IMR-90 (cell line): ENCODE data around the gene RBMS3. TPM values are rescaled to one million over a fixed set of nuclear protein-coding genes. Genes with fewer than 3 reads are reported as not detected.

Source experiments
- ATAC-seq: fragments of 200-7000 bp; cut with Tn5 transposase; 2 replicates; pipeline ENCODE4 v1.9.1; 2020; ENCODE audit warnings: low read depth, mild to moderate bottlenecking, moderate library complexity
- BruUV-seq: library from RNA; stranded (reverse); fragments of 400-500 nt; replicated peaks from 2 replicates; lab custom pipeline; 2021; lab: Mats Ljungman, UMichigan
- CTCF ChIA-PET: fragments of 300-600 bp; formaldehyde crosslinking; extraction: SDS; loops from one replicate; lab custom pipeline; 2021; ENCODE audit warnings: antibody characterized with exemption; lab: Yijun Ruan, JAX
- POLR2A ChIA-PET: fragments of 300-600 bp; sonication (Branson Sonifier 250); formaldehyde crosslinking; loops from one replicate; lab custom pipeline; 2022; ENCODE audit warnings: antibody characterized with exemption; ENCODE audit not compliant: unreplicated experiment; lab: Charles Lee
- DNase-seq: peaks from one replicate; pipeline ENCODE4 v3.0.0; 2013
- H2AFZ ChIP-seq: replicated peaks from 2 replicates; pipeline ENCODE3; 2013; ENCODE audit warnings: low read length, mild to moderate bottlenecking; ENCODE audit not compliant: poor library complexity
- H2AK5ac ChIP-seq: 2 replicates; pipeline ENCODE4 v1.6.1; 2013; ENCODE audit warnings: low read depth, low read length, inconsistent platforms
- H2AK9ac ChIP-seq: replicated peaks from 2 replicates; pipeline ENCODE3; 2013; ENCODE audit warnings: mild to moderate bottlenecking, low read depth, low read length, moderate library complexity; ENCODE audit not compliant: poor library complexity
- H2BK120ac ChIP-seq: 2 replicates; pipeline ENCODE4 v1.6.1; 2013; ENCODE audit warnings: low read depth, low read length, inconsistent platforms
- H2BK15ac ChIP-seq: 3 replicates; pipeline ENCODE4 v1.6.1; 2013; ENCODE audit warnings: low read depth, low read length, inconsistent platforms
- H2BK20ac ChIP-seq: 2 replicates; pipeline ENCODE4 v1.6.1; 2013; ENCODE audit warnings: low read depth, mild to moderate bottlenecking, inconsistent platforms, low read length, moderate library complexity
- H2BK5ac ChIP-seq: 2 replicates; pipeline ENCODE4 v1.6.1; 2013; ENCODE audit warnings: mild to moderate bottlenecking, low read depth, low read length, inconsistent platforms; ENCODE audit not compliant: poor library complexity, severe bottlenecking
- H3K14ac ChIP-seq: replicated peaks from 2 replicates; pipeline ENCODE4 v1.6.1; 2013; ENCODE audit warnings: low read depth, low read length, inconsistent platforms
- H3K18ac ChIP-seq: 2 replicates; pipeline ENCODE4 v1.6.1; 2013; ENCODE audit warnings: low read depth, low read length, control low read depth
- H3K23ac ChIP-seq: 2 replicates; pipeline ENCODE4 v1.6.1; 2013; ENCODE audit warnings: low read depth, low read length, inconsistent platforms
- H3K27ac ChIP-seq: 2 replicates; pipeline ENCODE4 v1.5.1; 2013; ENCODE audit warnings: mild to moderate bottlenecking, control low read depth, low read length; ENCODE audit not compliant: insufficient read depth
- H3K27me3 ChIP-seq: 2 replicates; pipeline ENCODE4 v1.6.1; 2013; ENCODE audit warnings: low read length; ENCODE audit not compliant: control insufficient read depth, insufficient read depth
- H3K36me3 ChIP-seq: 2 replicates; pipeline ENCODE4 v1.6.1; 2013; ENCODE audit warnings: low read length, mixed read lengths; ENCODE audit not compliant: control insufficient read depth, insufficient read depth
- H3K4ac ChIP-seq: 2 replicates; pipeline ENCODE4 v1.6.1; 2013; ENCODE audit warnings: low read depth, low read length, inconsistent platforms
- H3K4me1 ChIP-seq: 2 replicates; pipeline ENCODE4 v1.6.1; 2013; ENCODE audit warnings: low read length, mixed read lengths; ENCODE audit not compliant: control insufficient read depth, insufficient read depth
- H3K4me2 ChIP-seq: 2 replicates; pipeline ENCODE4 v1.6.1; 2013; ENCODE audit warnings: low read depth, mild to moderate bottlenecking, control low read depth, low read length, moderate library complexity
- H3K4me3 ChIP-seq: 2 replicates; pipeline ENCODE4 v1.5.1; 2013; ENCODE audit warnings: low read depth, mild to moderate bottlenecking, control low read depth, low read length, moderate library complexity; ENCODE audit not compliant: insufficient read depth
- H3K56ac ChIP-seq: 2 replicates; pipeline ENCODE4 v1.6.1; 2013; ENCODE audit warnings: low read length, inconsistent platforms; ENCODE audit not compliant: insufficient read depth; ENCODE audit errors: extremely low read depth
- H3K79me1 ChIP-seq, 2 experiments: 2 replicates each; pipeline ENCODE4 v1.6.1; 2013; ENCODE audit warnings: low read length in 2 of 2, inconsistent platforms in 1 of 2, low read depth in 1 of 2
- H3K9ac ChIP-seq: 2 replicates; pipeline ENCODE4 v1.6.1; 2013; ENCODE audit warnings: low read depth, low read length, control low read depth
- H3K9me1 ChIP-seq: 2 replicates; pipeline ENCODE4 v1.6.1; 2013; ENCODE audit warnings: low read length, inconsistent platforms; ENCODE audit not compliant: insufficient read depth
- H3K9me3 ChIP-seq: 2 replicates; pipeline ENCODE4 v1.6.1; 2013; ENCODE audit warnings: low read length; ENCODE audit not compliant: control insufficient read depth, insufficient read depth
- H4K20me1 ChIP-seq: 2 replicates; pipeline ENCODE4 v1.6.1; 2013; ENCODE audit warnings: low read length, inconsistent platforms; ENCODE audit not compliant: insufficient read depth
- H4K5ac ChIP-seq: 2 replicates; pipeline ENCODE4 v1.6.1; 2013; ENCODE audit warnings: mild to moderate bottlenecking, low read depth, low read length, control low read depth
- H4K8ac ChIP-seq, 2 experiments: 2 replicates each; pipeline ENCODE4 v1.6.1; 2013; ENCODE audit warnings: low read depth in 2 of 2, low read length in 2 of 2, control low read depth in 1 of 2, inconsistent platforms in 1 of 2
- H4K91ac ChIP-seq: 2 replicates; pipeline ENCODE4 v1.6.1; 2013; ENCODE audit warnings: low read depth, low read length, inconsistent platforms; ENCODE audit not compliant: insufficient read depth
- BHLHE40 ChIP-seq: fragments of 150-350 bp; IDR thresholded peaks from 2 replicates; pipeline ENCODE4 v1.6.1; 2016; ENCODE audit warnings: mild to moderate bottlenecking, low read depth, low read length
- CEBPB ChIP-seq: IDR thresholded peaks from 2 replicates; pipeline ENCODE4 v1.6.1; 2012; ENCODE audit warnings: low read depth, low read length, improper control_type of control experiment
- CHD1 ChIP-seq: IDR thresholded peaks from 2 replicates; pipeline ENCODE4 v1.6.1; 2012; ENCODE audit warnings: low read depth, low read length, improper control_type of control experiment
- FOS ChIP-seq: fragments of 150-350 bp; IDR thresholded peaks from 2 replicates; pipeline ENCODE4 v1.6.1; 2016; ENCODE audit warnings: low read depth, low read length
- MAFK ChIP-seq: IDR thresholded peaks from 2 replicates; pipeline ENCODE4 v1.6.1; 2012; ENCODE audit warnings: low read depth, low read length, improper control_type of control experiment
- MAZ ChIP-seq: IDR thresholded peaks from 2 replicates; pipeline ENCODE4 v1.6.1; 2012; ENCODE audit warnings: low read depth, mild to moderate bottlenecking, low read length, improper control_type of control experiment, moderate library complexity, borderline replicate concordance
- MXI1 ChIP-seq: IDR thresholded peaks from 2 replicates; pipeline ENCODE4 v1.6.1; 2012; ENCODE audit warnings: low read depth, mild to moderate bottlenecking, low read length, moderate library complexity, borderline replicate concordance
- NFE2L2 ChIP-seq: fragments of 150-350 bp; IDR thresholded peaks from 2 replicates; pipeline ENCODE4 v1.6.1; 2016; ENCODE audit warnings: low read depth, mild to moderate bottlenecking, low read length
- POLR2A ChIP-seq: IDR thresholded peaks from 2 replicates; pipeline ENCODE4 v1.6.1; 2012; ENCODE audit warnings: mild to moderate bottlenecking, low read depth, low read length
- RAD21 ChIP-seq: IDR thresholded peaks from 2 replicates; pipeline ENCODE4 v1.6.1; 2012; ENCODE audit warnings: low read length, improper control_type of control experiment
- RCOR1 ChIP-seq: IDR thresholded peaks from 2 replicates; pipeline ENCODE4 v1.6.1; 2012; ENCODE audit warnings: mild to moderate bottlenecking, low read length, improper control_type of control experiment; ENCODE audit not compliant: insufficient replicate concordance
- RFX5 ChIP-seq: IDR thresholded peaks from 2 replicates; pipeline ENCODE4 v1.8.0; 2012; ENCODE audit warnings: low read depth, mild to moderate bottlenecking, low read length, moderate library complexity
- SMC3 ChIP-seq: fragments of 150-350 bp; IDR thresholded peaks from 2 replicates; pipeline ENCODE4 v1.6.1; 2016; ENCODE audit warnings: low read depth, mild to moderate bottlenecking, antibody characterized with exemption, low read length, moderate library complexity
- WGBS, 2 experiments: methylation state at CpG; one replicate each; pipeline versions ENCODE4 v1.1.5 to v1.1.7; 2013; ENCODE audit warnings: missing lambda C conversion rate in 2 of 2; ENCODE audit not compliant: insufficient read length in 1 of 2; ENCODE audit errors: extremely low coverage in 2 of 2; 5-methylcytosine and 5-hydroxymethylcytosine counted together
- dilution Hi-C: fragments of 300-500 bp; cut with HindIII; formaldehyde crosslinking; loops from one replicate; pipeline ENCODE4 v1.14.3; 2018; ENCODE audit warnings: low sequenced_read_pairs; ENCODE audit not compliant: unreplicated experiment
- in situ Hi-C: fragments of 300-500 bp; cut with MboI; formaldehyde crosslinking; loops from 3 replicates; pipeline ENCODE4 v1.14.3; 2019; ENCODE audit warnings: low sequenced_read_pairs, inconsistent platforms, mixed read lengths
- intact Hi-C: fragments of 100-400 bp; cut with micrococcal nuclease; formaldehyde crosslinking; loops from 2 replicates; pipeline ENCODE4 v1.10.0; 2022
- polyA plus RNA-seq, 3 experiments: library from polyadenylated mRNA; depleted of rRNA; stranded (reverse); fragments of >200 nt; gene quantifications; 2 replicates each; pipeline ENCODE4 v1.2.3, GENCODE V29; 2012; ENCODE audit warnings: low replicate concordance in 1 of 3
- total RNA-seq: library from RNA; depleted of rRNA; stranded (reverse); fragments of >200 nt; gene quantifications from 2 replicates; pipeline ENCODE4 v1.2.3, GENCODE V29; 2012
- TF ChIP-seq, protein P1 (sequence below): fragments of 150-350 bp; IDR thresholded peaks from 2 replicates; pipeline ENCODE4 v1.6.1; 2017; ENCODE audit warnings: mild to moderate bottlenecking, antibody characterized with exemption, low read length, low read depth
- TF ChIP-seq, protein P2 (sequence below): fragments of 150-350 bp; IDR thresholded peaks from 2 replicates; pipeline ENCODE4 v1.6.1; 2016; ENCODE audit warnings: low read depth, mild to moderate bottlenecking, low read length, moderate library complexity, borderline replicate concordance
- TF ChIP-seq, protein P3 (sequence below): conservative IDR thresholded peaks from 2 replicates; pipeline ENCODE4 v1.5.1; 2012; ENCODE audit warnings: mild to moderate bottlenecking, low read depth, low read length, improper control_type of control experiment

RBMS3 gene
- total and polyA plus RNA-seq, 2 of the 4 experiments (the other 2 are of a cell fraction) = 15.2 to 127 TPM

DNA sequence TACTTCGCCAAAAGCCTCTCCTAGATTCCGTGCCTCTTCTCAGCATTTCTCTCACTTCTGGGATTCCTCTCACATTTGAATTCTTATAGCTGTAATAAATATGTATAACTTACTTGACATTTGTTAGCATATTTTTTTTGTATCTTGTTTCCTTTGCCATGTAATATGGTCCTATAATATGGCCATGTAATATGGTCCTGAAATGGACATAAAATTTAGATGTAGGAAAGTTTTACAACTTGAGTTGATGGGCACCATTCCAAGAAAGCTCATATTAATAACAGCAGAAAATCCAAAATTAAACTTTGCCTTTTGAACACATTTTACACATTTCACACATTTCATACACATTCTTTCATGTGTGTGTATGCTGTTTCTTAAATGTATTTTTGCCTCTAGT, 480.6 kb downstream of the RBMS3 start:
- dilution Hi-C loops = no loop called here
- intact Hi-C loops = loop anchor here (5.0 to 10.0 kb wide), 2 partner anchors 619 to 907 kb away; no protein-coding TSS in a partner anchor
- Histone ChIP-seq H4K5ac (no peak overlapping the region), H3K56ac (no peak overlapping the region), H3K14ac (no peak overlapping the region), H2BK120ac (no peak overlapping the region), H3K9me1 (peaks cover 6% of the 10 kb centered on the region), H4K91ac (no peak overlapping the region), H3K4ac (no peak overlapping the region), H3K18ac (peak overlapping the region; percentile 24; the same call in 1 of the 2 replicates), H3K4me3 (no peak overlapping the region), H3K9ac (no peak overlapping the region), H4K8ac (no peak overlapping the region), H2AFZ (no peak overlapping the region), H3K9me3 (no peaks in the 10 kb centered on the region), H2BK5ac (no peak overlapping the region), H3K79me1 (peaks cover 9 to 19% of the 10 kb centered on the region in 2 experiments), H3K27me3 (no peaks in the 10 kb centered on the region), H3K36me3 (no peaks in the 10 kb centered on the region), H4K20me1 (no peaks in the 10 kb centered on the region), H2BK15ac (no peak overlapping the region), H2AK5ac (no peak overlapping the region), H3K27ac (no peak overlapping the region), H2AK9ac (no peak overlapping the region), H2BK20ac (no peak overlapping the region), H3K4me1 (peaks cover 19% of the 10 kb centered on the region), H3K23ac (no peak overlapping the region), H3K4me2 (no peak overlapping the region)
- TF ChIP-seq POLR2A = no peak
- TF ChIP-seq, protein P1, sequence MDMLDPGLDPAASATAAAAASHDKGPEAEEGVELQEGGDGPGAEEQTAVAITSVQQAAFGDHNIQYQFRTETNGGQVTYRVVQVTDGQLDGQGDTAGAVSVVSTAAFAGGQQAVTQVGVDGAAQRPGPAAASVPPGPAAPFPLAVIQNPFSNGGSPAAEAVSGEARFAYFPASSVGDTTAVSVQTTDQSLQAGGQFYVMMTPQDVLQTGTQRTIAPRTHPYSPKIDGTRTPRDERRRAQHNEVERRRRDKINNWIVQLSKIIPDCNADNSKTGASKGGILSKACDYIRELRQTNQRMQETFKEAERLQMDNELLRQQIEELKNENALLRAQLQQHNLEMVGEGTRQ = no peak
- TF ChIP-seq CEBPB = no peak
- TF ChIP-seq RCOR1 = no peak
- TF ChIP-seq CHD1 = no peak
- no peak for TF ChIP-seq MAZ
- TF ChIP-seq RFX5 = no peak
- no peak for TF ChIP-seq BHLHE40
- TF ChIP-seq NFE2L2 = no peak
- TF ChIP-seq RAD21 = no peak
- TF ChIP-seq MXI1 = no peak
- no peak for TF ChIP-seq MAFK
- TF ChIP-seq, protein P2, sequence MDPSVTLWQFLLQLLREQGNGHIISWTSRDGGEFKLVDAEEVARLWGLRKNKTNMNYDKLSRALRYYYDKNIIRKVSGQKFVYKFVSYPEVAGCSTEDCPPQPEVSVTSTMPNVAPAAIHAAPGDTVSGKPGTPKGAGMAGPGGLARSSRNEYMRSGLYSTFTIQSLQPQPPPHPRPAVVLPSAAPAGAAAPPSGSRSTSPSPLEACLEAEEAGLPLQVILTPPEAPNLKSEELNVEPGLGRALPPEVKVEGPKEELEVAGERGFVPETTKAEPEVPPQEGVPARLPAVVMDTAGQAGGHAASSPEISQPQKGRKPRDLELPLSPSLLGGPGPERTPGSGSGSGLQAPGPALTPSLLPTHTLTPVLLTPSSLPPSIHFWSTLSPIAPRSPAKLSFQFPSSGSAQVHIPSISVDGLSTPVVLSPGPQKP = no peak
- TF ChIP-seq, protein P3, sequence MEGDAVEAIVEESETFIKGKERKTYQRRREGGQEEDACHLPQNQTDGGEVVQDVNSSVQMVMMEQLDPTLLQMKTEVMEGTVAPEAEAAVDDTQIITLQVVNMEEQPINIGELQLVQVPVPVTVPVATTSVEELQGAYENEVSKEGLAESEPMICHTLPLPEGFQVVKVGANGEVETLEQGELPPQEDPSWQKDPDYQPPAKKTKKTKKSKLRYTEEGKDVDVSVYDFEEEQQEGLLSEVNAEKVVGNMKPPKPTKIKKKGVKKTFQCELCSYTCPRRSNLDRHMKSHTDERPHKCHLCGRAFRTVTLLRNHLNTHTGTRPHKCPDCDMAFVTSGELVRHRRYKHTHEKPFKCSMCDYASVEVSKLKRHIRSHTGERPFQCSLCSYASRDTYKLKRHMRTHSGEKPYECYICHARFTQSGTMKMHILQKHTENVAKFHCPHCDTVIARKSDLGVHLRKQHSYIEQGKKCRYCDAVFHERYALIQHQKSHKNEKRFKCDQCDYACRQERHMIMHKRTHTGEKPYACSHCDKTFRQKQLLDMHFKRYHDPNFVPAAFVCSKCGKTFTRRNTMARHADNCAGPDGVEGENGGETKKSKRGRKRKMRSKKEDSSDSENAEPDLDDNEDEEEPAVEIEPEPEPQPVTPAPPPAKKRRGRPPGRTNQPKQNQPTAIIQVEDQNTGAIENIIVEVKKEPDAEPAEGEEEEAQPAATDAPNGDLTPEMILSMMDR = no peak
- no peak for TF ChIP-seq SMC3
- no peak for TF ChIP-seq FOS
- ChIA-PET CTCF (no interaction called here), POLR2A (no interaction called here)
- no CpG with 5 or more reads among the region's 2 CpGs for WGBS, 2 experiments
- in situ Hi-C loops = loop anchor here (10.0 kb wide), 2 partner anchors 477 to 847 kb away; partner anchors contain the start of gene RBMS3
- ATAC-seq (no peak), DNase-seq (no peak)
- BruUV-seq = no TSS peak
